WTC11 (cell line): ENCODE measurements around the gene DAG1.

Experiments
- AFF4 ChIP-seq: sonication (generic); formaldehyde crosslinking; IDR thresholded peaks from 2 replicates; pipeline ENCODE4 v1.8.1; 2023; ENCODE audit warnings: mild to moderate bottlenecking, missing genetic modification reagents, borderline replicate concordance
- CREB1 ChIP-seq: sonication (generic); formaldehyde crosslinking; IDR thresholded peaks from 2 replicates; pipeline ENCODE4 v1.8.0; 2023; ENCODE audit warnings: mild to moderate bottlenecking, missing genetic modification reagents
- CTCF ChIP-seq: fragments of 200-600 bp; IDR thresholded peaks from 2 replicates; pipeline ENCODE4 v1.8.0; 2022; ENCODE audit warnings: antibody characterized with exemption
- TEAD4 ChIP-seq: sonication (generic); formaldehyde crosslinking; IDR thresholded peaks from 2 replicates; pipeline ENCODE4 v1.8.0; 2022; ENCODE audit warnings: mild to moderate bottlenecking, missing genetic modification reagents
- ZBTB21 ChIP-seq: sonication (generic); formaldehyde crosslinking; IDR thresholded peaks from 2 replicates; pipeline ENCODE4 v1.8.1; 2023; ENCODE audit warnings: mild to moderate bottlenecking, missing genetic modification reagents, borderline replicate concordance
- ZNF121 ChIP-seq: sonication (generic); formaldehyde crosslinking; IDR thresholded peaks from 2 replicates; pipeline ENCODE4 v1.8.0; 2023; ENCODE audit warnings: missing genetic modification reagents
- TF ChIP-seq, protein P1 (sequence below): sonication (generic); formaldehyde crosslinking; conservative IDR thresholded peaks from 2 replicates; pipeline ENCODE4 v1.8.1; 2023; ENCODE audit warnings: mild to moderate bottlenecking, low read depth, missing genetic modification reagents, moderate library complexity
- TF ChIP-seq, protein P2 (sequence below): sonication (generic); formaldehyde crosslinking; IDR thresholded peaks from 2 replicates; pipeline ENCODE4 v1.8.1; 2023; ENCODE audit warnings: mild to moderate bottlenecking, missing genetic modification reagents, moderate library complexity

GRCh38 chr3:49476563-49476962, 6.5 kb downstream of the DAG1 start:
- TF ChIP-seq TEAD4 (CRISPR knock-in tag): no peak
- TF ChIP-seq, protein P1, sequence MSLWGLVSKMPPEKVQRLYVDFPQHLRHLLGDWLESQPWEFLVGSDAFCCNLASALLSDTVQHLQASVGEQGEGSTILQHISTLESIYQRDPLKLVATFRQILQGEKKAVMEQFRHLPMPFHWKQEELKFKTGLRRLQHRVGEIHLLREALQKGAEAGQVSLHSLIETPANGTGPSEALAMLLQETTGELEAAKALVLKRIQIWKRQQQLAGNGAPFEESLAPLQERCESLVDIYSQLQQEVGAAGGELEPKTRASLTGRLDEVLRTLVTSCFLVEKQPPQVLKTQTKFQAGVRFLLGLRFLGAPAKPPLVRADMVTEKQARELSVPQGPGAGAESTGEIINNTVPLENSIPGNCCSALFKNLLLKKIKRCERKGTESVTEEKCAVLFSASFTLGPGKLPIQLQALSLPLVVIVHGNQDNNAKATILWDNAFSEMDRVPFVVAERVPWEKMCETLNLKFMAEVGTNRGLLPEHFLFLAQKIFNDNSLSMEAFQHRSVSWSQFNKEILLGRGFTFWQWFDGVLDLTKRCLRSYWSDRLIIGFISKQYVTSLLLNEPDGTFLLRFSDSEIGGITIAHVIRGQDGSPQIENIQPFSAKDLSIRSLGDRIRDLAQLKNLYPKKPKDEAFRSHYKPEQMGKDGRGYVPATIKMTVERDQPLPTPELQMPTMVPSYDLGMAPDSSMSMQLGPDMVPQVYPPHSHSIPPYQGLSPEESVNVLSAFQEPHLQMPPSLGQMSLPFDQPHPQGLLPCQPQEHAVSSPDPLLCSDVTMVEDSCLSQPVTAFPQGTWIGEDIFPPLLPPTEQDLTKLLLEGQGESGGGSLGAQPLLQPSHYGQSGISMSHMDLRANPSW: no peak
- TF ChIP-seq, protein P2, sequence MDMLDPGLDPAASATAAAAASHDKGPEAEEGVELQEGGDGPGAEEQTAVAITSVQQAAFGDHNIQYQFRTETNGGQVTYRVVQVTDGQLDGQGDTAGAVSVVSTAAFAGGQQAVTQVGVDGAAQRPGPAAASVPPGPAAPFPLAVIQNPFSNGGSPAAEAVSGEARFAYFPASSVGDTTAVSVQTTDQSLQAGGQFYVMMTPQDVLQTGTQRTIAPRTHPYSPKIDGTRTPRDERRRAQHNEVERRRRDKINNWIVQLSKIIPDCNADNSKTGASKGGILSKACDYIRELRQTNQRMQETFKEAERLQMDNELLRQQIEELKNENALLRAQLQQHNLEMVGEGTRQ (CRISPR knock-in tag): no peak
- TF ChIP-seq CTCF: no peak
- no peak for TF ChIP-seq ZBTB21 (CRISPR knock-in tag)
- TF ChIP-seq ZNF121: no peak
- TF ChIP-seq AFF4 (CRISPR knock-in tag): no peak
- no peak for TF ChIP-seq CREB1 (CRISPR knock-in tag)
